GM11168 (cell line): ENCODE measurements around the gene ENOX1.

ENCODE experiments used
- in situ Hi-C: fragments of 300-500 bp; cut with MboI; formaldehyde crosslinking; loops from one replicate; pipeline ENCODE4 v1.12.0; 2022; ENCODE audit warnings: low sequenced_read_pairs; ENCODE audit not compliant: unreplicated experiment

ENOX1 gene

DNA sequence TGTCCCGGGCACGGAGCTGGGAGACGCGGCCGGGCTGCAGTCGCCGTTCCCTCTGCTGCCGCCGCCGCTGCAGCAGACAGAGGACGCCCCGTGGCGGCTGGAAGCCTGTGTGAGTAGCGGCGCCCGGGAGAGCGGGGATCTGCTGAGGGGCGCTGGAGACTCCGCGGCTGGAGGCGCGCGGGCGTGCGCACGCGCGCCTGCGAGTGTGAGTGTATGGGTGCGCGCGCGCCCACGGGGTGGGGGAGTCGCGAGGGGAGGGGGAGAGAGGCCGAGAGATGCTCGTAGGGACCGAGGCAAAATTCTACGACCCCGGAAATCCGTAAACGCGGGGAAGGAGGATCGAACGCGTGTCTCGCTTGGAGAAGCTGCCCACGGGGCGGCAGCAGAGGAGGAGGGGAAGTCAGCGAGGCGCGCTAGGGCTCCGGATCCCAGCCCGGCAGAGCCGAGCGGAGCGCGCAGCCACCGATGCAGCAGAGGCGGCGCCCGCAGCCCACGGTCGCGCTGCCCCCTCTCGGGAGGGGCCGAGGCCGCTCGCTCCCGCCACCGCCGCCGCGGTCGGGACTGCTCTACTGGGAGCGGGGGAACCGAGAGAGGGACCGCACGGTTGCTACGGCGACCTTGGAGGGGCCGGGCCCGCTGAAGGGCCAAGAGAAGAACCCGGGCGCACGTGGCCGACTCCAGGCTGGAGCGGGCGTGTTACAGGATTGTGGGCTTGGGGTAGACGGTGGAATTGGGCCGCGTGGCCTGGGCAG lies at the start of gene ENOX1:
ENOX1 (minus strand) TSS at position 207 of the 752 bp plus-strand sequence.
- in situ Hi-C loops: no loop called here

DNA sequence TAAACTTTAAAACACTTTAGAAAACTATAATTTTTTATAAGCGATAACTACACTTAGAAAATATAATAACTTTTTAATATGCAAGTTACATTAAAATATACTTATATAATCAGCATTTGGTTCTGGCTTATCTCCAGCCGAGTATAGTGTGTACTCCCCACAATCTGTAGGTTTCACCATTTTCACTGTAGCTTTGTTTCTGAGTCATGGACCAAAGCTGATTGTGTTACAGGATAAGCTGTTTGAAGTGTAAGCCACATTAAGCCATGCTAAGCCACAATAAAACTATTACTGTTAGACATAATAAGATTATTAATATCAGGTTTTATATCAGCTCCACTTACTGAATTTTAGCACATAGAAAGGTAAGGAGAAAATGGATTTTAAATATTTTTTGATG lies 48.9 kb upstream of the ENOX1 start:
- in situ Hi-C loops: no loop called here

DNA sequence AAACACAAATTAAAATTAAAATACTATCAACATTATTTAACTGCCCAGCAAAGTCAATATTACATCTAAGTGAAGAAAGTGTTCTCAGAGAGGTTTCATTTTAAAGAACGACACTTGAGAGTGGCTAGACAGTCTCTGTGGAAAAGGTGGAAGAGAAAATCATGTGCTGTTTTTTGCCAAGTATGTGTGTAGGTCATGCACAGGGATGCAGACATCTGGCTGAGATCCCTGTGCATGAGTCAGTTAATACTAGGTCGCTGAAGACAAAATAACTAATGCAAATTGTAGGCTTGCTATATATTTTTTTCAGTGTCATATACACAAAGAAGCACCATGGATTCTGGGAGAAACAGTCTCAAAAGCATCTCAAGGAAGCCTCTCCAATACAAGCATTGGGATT lies 44.3 kb upstream of the ENOX1 start:
- in situ Hi-C loops: no loop called here

DNA sequence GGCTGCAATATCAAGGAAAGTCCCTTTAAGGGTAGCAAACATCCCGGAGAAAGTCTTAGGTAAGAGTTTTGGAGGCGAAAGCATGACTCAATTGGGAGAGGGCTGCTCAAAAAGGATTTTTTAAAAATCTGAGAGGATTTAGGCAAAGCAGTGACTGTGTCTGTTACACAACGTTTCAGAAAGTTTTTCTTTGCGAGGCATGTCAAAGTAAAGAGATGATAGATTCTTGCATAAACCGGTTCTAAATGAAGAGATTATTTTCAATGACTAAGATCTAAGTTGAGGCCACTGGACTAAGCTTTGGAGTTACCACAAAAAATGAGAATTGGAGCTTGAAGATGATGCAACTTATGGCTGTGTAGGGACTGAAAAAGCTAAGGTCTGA lies 43.7 kb upstream of the ENOX1 start:
- in situ Hi-C loops: no loop called here

DNA sequence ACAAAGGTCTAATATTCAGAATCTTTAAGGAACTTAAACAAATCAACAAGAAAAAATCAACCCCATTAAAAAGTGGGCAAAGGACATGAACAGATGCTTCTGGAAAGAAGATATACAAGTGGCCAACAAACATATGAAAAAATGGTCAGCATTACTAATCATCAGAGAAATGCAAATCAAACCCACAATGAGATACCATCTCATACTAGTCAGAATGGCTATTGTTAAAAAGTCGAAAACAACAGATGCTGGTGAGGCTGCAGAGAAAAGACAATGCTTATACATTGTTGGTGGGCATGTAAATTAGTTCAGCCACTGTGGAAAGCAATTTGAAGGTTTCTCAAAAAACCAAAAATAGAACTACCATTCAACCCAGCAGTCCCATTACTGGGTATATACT lies 37.9 kb upstream of the ENOX1 start:
- in situ Hi-C loops: loop anchor here (25.0 kb wide), 1 partner anchor 862 kb away; no protein-coding TSS in a partner anchor

DNA sequence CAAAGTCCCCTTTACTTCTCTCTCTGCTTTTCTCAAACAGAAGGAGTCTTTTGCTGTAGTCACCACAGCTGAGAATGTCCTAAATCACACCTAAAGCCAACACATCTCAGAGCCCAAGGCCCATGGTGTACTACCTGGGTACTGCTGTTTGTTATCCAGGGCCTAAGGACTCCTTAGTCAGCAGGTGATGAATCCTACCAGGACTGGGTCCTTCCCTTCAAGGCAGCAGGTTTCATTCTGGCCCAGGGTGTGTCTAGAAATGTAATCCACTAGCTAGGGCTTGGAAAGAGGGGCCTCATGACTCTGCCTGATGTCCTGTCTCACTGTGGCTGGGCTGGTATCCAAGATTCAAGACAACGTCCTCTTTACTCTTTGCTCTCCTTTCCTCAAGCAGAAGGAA lies 36.2 kb upstream of the ENOX1 start:
- in situ Hi-C loops: loop anchor here (25.0 kb wide), 1 partner anchor 861 kb away; no protein-coding TSS in a partner anchor

DNA sequence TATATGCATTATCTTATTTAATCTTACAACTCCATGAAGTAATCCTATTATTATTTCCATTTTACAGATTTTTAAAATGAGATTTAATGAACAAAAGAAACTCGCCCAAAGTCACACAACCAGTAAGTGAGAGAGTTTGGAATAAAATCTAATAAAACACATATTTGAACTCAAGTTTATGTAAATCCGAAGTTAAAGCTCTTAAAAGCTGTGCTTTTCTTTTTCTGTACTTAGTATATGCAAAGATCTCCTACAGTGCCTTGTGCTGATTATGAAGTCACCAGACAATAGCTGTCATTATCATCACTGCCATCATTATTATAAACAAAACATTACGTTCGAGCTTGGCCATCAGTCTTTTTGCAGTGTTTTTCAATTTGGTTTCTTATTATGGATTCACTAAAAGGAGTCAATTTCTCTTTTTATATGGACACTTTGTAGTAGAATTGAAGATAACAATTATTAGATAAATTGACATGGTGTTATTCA lies 29.7 kb upstream of the ENOX1 start:
- in situ Hi-C loops: loop anchor here (25.0 kb wide), 1 partner anchor 854 kb away; no protein-coding TSS in a partner anchor

DNA sequence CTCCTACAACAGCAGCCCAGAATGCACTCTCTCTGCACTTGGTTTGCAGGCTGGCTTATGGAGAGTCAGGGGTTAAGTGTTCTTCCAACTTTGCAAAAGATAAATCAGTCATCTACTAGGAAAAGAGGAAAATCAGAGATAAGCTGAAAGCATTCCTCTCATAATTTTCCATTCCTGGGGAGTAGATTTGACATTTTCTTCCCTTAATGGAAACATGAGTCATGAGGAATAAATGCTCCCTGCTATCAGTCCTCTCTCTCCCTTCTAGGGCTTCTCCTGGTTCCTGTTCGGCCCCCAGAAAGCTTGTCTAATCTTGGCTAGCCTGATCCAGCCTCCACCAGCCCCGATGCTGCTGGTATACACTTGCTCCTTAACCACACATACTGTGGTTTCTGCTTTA lies 28.4 kb upstream of the ENOX1 start:
- in situ Hi-C loops: loop anchor here (25.0 kb wide), 1 partner anchor 853 kb away; no protein-coding TSS in a partner anchor

DNA sequence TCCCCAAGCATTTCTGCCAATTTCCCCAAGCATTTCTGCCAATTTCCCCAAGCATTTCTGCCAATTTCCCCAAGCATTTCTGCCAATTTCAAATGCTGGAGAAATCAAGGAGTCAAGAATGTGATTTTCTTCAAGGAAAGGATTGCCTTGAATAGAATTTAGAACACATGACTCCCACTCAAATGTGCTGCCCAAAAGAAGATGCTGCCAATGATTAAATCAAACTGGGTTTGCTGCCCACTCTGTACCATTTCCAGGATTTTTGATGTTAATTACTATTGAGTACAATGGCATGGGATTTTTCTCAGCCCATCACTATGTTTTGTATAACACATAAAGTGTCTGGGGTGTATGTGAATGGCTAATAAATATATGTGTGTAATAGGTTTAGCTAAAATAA lies 21.9 kb upstream of the ENOX1 start:
- in situ Hi-C loops: loop anchor here (25.0 kb wide), 1 partner anchor 846 kb away; no protein-coding TSS in a partner anchor

DNA sequence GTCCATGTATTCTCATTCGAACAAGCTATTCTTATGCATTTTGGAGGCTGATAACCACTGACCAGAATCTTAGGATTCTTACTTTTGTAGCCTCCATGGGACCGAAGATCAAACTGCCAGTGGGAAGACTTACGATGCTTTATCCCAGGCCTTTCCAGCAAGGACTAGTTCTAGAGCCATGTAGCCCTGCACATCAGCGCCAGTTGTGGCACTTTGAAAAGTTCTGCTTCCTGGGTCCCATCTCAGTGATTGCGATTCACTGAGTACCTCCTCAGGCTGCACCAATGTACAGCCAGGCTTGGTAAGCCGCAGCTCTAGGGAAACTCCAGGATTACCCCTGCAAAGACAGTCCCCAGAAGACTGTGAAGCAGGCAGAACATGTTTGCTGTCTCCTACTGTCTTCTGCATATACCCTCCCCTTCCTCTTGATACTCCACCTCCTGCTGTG lies 18.9 kb upstream of the ENOX1 start:
- in situ Hi-C loops: loop anchor here (25.0 kb wide), 1 partner anchor 843 kb away; no protein-coding TSS in a partner anchor

DNA sequence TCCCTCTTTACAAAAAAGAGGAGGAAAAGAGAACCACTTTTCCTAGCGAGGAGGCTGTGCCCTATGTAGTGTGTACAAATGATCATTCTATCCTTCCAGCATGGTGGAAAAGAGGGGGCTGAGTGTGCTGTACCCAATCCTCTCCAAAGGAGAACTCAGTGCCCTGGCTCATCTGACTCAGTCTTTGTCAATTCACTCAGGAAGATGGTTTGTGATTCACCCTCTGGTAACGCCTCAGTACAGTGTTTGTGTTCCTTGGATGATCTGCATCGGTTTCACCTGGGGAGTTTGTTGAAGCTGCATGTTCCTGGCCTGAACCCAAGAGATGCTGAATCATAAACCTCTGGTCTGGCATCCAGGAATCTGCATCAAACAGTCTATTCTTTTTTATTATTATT lies 18.3 kb upstream of the ENOX1 start:
- in situ Hi-C loops: loop anchor here (25.0 kb wide), 1 partner anchor 843 kb away; no protein-coding TSS in a partner anchor

DNA sequence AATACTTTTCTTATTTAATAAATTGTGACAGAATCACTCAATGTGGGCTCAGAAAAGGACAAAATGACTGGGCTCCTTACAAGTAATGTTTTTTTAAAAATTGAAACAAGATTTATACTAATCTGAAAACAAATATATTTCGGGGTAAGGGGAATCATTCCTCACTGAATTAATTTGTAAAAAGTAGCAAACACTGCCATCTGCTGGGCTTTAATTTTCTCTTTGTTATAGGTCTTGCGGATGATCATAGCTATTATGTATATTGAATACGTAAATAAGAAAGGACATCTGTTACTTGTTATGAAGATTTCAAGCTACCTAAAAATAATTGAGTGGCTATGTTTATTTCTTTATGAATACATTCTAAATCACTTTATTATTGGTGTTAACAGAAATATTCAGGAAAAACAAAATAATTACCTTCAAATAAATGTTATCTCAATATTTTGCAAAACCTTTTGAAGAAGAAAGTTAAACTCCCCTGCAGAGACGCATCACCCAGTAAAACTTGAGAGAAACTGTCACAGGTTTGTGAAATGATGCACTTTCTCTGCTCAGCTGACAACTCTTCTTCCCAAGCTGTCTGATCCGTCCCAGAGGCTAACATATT lies 17.8 kb upstream of the ENOX1 start:
- in situ Hi-C loops: loop anchor here (25.0 kb wide), 1 partner anchor 842 kb away; no protein-coding TSS in a partner anchor

DNA sequence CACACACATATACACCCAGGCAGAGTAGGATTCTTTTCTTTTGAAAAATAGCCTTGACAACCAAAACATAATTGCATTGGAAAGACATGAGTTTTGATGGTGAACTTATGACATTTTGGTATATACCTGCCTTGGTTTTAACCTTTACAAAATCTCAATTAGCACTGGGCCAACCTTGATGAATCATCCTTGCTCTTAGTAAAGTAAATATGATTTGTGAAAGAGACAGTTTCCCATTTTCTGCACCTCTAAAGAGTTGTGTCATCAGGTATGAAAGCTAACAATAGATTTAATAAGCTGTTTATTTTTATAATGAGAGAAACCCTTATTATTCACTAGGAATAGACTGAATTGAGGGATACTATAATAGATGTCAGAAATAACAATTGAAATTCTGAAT lies 15.7 kb upstream of the ENOX1 start:
- in situ Hi-C loops: loop anchor here (25.0 kb wide), 1 partner anchor 840 kb away; no protein-coding TSS in a partner anchor

DNA sequence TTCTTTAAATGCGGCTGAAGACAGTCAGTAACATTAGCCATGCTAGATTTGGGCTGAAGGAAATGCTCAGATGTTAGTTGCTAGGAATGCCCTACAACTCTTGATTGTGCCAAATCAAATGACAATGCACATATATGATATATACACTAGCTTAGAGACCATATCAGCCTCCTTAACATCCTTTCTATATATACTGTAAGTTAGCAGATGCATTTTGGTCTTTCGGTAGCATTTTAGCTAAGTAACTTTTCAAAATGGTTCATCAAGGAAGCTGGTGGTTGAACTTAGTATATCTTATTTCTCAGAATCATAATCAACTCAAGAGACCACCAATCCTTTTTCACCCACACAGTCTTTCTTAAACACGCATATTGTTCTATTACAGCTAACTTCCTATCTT lies 14.1 kb upstream of the ENOX1 start:
- in situ Hi-C loops: loop anchor here (25.0 kb wide), 1 partner anchor 839 kb away; no protein-coding TSS in a partner anchor

DNA sequence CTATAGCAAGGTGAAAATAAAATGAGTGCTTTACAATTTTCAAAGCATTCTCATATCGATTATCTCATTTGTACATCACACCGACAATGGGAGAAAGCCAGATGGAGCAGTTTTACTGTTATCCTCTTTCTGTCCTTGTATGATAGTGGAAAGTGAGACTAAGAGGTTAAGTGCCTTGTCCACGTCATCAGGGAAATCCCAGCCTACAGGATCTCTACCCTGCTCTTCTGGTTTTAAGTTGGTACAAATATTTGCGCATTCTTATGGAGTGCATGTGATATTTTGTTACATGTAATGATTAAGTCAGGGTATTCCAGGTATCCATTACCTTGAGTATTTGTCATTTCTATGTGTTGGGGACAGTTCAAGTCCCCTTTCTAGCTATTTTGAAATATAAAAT lies 12.4 kb upstream of the ENOX1 start:
- in situ Hi-C loops: no loop called here

DNA sequence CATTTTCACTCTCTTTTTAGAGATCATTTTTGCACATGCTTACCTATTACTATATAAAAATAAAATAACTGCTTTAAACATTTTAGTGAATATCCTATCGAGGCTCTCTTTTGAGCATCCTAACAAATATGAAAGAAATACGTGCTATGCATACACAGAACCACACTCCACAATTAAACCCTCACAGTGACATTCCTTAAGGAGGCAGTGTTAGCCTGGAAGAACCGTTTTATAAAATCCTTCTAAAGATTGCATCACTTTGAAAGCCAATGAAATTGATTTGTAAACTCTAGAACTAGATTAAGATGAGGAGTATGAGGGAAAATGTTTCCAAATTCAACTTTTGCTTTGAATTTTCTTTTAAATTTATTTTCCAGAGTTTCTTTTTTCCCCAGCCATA lies 11.1 kb upstream of the ENOX1 start:
- in situ Hi-C loops: no loop called here

DNA sequence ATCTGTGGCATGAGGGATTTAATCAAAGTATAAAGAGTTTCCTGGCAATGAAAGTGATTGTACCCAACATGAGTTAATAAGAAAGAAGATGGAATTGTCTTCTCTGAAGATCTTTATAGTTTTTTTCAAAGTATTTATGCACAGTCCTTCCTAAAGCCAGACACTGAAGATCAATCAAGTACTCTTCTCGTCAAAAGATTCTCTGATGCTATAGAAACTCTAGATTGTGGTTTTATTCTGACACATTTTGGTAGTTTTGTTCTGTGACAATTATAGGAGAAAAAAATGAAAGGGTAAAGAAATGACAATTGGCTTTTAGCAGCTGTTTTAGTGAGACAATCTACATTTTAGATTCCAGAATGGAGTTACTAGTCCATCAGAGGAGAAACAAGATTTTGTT lies 10.4 kb upstream of the ENOX1 start:
- in situ Hi-C loops: no loop called here

DNA sequence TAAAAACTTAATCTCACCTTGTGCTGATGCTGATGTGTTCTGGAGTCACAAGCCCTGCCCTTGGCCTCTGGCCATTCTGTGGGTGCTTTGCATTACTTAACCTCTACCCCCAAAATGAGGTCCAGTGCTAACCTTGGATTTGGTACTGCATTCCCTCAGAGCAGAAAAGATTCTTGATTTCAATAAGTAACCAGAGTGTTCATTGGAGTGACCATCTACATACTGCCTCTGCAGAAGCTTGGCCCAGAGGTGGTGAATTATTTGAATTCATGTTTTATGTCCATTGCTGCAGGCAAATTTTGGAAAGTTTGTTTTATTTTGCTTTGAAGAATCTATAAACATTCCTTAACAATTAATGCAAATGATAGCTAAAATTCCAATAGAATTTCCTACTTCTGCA lies 7.6 kb upstream of the ENOX1 start:
- in situ Hi-C loops: no loop called here

DNA sequence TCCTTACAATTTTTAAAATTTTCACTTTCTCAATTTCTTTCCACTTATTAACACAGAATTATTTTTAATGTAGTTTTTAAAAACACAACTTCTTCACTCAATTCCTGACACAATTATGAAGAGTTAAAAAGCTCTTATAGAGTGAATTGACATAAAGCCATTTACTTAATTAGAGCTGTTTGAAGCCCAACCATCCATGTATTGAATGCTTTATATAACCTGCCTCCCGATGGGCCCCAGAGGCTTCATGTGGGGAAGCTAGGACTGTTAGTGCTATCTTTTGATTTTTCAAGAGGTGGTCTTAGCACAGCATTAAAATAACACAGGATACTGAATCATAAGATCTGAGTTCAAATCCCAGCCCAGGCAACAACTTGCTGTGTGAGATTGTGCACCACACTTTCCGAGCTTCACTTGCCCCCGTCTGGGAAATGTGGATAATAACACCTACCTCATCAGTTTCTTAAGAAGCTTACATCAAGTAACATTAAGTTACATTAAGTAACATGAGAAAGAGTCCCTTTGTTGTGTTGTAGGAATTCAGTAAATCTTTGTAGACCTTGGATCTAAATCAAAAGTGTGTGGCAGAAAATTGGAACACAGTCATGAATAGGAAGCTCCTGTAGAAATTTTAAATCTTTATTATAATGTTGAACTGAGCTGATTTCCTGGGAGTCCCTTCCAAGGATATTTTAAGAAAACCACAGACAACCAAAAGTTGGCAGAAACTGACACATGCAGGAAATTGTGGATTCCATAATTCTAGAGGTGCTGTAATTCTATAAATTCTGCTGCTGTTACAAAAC lies 5.5 kb upstream of the ENOX1 start:
- in situ Hi-C loops: no loop called here

DNA sequence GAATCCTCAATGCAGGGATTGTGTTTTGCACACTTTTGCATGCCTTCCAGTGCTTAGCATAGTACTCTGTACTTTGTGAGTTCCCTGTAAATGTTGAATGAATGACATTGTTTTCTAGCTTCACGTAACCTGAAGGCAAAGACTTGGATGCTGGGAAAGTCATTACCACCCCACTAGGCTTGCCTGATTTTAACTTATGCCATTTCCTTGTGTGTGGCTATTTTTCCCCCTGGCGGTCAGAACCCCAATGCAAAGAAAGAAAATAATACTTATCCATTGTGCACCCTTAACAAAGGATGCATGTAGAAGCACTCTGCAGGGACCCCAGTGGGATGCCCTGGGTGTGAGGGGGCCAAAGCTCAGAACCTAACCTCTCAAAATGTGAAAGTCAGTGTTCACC lies 1.2 kb upstream of the ENOX1 start:
- in situ Hi-C loops: no loop called here
